ENCODE results near the gene EXOSC6.
"Not testable (repeated sequence)": the region's sequence is repeated elsewhere in the genome, so short reads cannot be mapped to it uniquely, and the experiment has no call there.

The EXOSC6 gene

DNA sequence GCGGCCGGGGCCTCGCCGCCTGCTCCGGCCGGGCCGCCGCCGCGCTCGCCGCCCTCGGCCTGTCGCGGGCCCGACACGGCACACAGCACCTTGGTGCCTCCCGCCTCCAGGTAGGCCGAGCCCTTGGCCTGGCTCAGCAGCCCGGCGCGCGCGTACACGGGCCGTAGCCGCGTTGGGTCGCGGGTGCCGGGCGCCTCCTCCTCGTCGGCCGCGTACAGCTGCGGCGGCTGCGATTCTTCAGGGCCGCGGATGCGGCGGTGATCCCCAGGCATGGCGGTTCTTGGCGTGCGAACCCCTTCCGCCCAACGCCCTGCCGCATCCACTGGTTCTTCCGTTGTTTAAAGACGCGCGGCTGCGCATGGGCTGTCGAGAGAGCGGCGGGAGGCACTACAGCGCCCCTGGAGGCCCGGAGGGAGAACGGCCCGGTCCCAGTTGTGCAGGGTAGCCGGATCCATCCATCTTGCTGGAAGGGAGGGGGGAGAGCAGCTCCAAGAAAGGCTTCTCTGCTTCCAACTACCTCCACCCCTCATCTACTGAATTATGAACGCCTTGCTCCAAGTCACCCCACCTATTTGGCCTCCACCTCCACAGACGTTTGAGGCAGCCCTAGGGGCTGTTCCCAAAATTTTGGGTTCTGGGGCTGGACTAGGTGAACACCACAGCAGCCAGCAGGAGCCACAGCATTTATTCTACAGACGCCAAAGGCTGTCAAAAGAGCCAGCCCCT lies at the start of gene EXOSC6:
TSS of gene EXOSC6 (minus strand) at position 312 of the 726 bp plus-strand sequence. CDS start at position 272, 40 bp downstream.
- DNase-seq = peak; percentile 94

DNA sequence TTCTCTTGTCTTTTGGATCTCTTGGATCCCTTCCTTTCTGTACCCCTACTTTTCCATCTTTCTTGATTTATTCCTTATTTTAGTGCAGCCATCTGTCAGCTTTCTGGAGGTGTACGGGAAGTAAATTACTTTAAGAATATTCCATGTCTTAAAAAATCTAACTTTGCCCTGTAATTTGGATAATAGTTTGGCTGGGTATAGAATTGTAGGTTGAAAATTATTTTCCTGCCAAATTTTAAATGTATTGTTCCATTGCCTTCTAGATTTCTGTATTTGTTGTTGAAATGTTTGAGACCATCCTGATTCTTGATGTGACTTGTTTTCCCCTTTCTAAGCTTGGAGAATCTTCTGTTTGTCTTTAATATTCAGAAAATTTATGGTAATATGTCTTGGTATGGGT lies 49.4 kb upstream of the EXOSC6 start:
- no peak for DNase-seq

GRCh38 chr16:70298988-70299938 lies 47.5 kb upstream of the EXOSC6 start, which contains the start of gene DDX19B:
DDX19B (plus strand) TSS chr16:70299186; CDS start chr16:70299298, 112 bp downstream.
- DNase-seq = peak; percentile 69

DNA sequence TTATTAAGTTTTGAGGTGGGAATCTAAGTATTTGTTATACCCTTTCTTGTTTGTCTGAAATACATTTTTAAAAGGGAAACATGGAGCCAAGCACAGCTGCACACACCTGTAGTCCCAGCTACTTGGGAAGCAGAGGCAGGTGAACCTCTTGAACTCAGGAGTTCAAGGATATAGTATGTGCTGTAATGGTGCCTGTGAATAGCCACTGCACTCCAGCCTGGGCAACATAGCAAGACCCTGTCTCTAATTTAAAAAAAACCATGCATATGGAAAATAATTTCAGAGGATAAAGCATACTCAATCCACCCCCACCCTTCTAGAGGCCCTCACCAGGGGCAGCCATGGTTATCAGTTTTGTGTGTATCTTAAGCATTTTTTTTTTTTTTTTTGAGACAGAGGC lies 43.9 kb upstream of the EXOSC6 start:
- DNase-seq = no peak

DNA sequence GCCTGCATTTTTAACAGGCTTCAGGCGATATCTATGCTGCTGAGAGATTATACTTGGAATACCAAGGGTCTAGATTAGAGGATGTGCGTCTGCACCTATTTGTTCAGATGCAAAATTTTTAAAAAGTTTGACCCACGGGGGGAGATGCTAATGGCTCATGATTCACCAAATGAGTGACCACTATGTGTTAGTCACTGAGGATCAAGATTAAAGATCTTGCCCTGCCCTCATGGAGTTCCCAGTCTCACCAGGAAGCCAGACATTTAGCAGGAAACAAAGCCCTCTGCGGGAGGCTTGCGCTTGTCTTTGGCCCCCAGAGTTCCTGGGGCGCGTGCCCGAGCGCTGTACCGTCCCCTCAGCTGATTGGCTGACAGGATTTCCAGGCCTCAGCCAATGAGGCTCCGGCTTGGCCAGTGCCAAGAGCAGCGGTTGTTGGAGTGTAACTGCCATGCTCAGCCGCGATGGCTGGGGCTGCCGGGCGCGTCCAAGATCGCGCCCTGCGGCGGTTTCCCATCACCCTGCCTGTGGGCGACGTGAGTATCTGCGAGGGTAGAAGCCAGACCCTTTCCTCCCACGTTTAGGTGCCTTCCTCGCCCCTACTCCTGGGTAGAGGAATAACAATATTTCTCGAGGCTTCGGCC lies 42.8 kb upstream of the EXOSC6 start:
- DNase-seq = no peak

DNA sequence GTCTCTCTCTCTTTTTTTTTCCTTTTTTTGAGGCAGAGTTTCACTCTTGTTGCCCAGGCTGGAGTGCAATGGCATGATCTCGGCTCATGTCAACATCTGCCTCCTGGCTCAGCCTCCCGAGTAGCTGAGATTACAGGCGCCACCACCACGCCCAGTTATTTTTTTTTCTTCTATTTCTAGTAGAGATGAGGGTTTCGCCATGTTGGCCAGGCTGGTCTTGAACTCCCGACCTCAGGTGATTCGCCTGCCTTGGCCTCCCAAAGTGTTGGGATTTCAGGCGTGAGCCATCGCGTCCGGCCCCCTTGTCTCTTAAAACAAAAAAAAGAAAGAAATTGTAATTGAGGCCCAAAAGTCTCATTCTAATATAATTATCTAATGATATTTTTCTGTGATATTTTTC lies 40.4 kb upstream of the EXOSC6 start:
- not testable (repeated sequence) for DNase-seq

- DNase-seq = no peak
These were observed 39.3 kb upstream of the EXOSC6 start for GRCh38 chr16:70290949-70291519.

- DNase-seq = peak; percentile 94
These were observed 37.7 kb upstream of the EXOSC6 start, which contains the start of gene AARS1 for GRCh38 chr16:70289229-70290094. AARS1 (minus strand) TSS chr16:70289506; CDS start chr16:70282763, 6,743 bp downstream.

- not testable (repeated sequence) for DNase-seq
These were observed 35.7 kb upstream of the EXOSC6 start for GRCh38 chr16:70287304-70287971.

DNA sequence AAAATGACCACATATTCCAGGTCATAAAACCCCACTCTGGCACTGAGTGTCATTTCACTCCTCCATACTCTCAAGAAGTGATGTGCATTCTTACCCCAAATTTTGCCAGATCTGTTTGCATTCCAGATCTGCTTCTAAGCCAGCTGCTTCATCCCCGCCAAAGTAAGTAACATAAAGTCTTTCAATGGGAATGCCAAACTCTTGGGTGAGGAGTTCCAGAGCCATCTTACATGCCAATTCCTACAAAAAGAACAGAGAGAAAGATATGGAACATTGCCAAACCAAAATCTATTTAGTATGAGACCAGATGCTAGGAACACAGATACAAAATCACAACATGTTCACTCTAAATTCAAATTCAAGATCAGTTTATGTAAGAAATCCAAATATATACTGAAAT lies 24.7 kb upstream of the EXOSC6 start:
- DNase-seq = no peak

GRCh38 chr16:70271696-70272095 lies 20.0 kb upstream of the EXOSC6 start:
- no peak for DNase-seq

DNA sequence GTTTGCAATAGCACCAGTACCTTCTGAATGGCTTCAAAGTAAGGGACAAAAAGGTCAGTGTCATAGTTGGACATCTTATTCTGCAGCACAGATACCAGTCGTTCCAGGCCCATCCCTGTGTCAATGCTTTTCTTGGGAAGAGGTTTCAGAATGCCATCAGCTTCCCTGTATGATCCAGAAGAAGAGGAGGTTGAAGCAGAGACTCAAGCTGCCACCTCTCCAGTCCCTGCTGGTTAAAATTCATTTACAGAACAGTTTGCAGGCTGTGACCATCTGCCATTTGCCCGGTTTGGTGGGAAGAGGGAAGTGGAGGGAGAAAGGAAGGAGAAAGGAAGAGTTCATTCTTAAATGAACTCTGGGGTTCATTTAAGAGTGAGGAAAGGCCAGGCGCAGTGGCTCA lies 18.4 kb upstream of the EXOSC6 start:
- no peak for DNase-seq

DNA sequence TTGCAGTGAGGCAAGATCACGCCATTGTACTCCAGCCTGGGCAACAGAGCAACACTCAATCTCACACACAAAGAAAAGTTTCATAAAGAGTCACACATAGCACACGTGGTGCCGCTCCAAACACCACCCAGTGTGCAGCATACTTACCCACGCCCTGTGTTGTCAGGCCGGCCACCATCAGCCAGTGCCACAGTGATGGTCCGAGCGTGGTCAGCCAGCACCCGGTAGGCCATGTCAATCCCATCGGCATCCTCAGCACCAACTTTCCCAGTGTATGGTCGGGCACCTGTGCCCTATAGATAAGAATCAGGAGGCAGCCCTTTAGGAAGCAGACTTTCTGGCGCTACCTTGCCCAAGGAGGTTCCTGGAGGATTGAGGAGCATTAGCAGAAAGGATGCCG lies 17.7 kb upstream of the EXOSC6 start:
- DNase-seq = no peak

DNA sequence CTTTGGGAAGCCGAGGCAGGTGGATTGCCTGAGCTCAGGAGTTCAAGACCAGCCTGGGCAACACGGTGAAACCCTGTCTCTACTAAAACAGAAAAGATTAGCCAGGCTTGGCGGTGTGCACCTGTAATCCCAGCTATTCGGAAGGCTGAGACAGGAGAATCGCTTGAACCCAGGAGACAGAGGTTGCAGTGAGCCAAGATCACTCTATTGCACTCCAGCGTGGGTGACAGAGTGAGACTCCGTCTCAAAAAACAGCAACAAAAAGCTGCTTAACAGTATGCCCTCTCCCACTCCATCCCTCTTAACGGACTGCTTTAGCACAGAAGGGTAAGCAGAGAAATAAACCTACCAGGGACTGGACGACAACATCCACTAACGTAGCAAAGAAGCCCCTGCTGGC lies 16.2 kb upstream of the EXOSC6 start:
- not testable (repeated sequence) for DNase-seq

DNA sequence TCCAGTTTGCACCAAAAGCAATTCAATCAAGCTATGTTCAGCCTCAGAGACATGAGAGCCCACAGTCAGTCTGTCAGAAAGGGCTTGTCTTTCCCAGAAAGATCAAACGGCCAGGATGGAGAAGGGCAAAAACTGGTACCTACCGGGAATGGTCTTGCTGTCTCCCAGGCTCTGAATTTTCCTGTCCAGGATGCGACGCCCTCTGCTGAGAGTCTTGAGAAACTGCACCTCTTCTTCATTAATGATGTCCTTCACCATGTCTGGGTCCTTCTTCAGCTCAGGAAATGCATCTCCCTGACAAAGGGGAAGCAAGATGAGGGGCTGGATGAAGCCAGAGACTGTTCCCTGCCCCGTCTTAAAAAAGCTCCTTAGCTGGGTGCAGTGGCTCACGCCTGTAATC lies 15.8 kb upstream of the EXOSC6 start:
- peak; percentile 45 for DNase-seq

- not testable (repeated sequence) for DNase-seq
These were observed 8.2 kb upstream of the EXOSC6 start for GRCh38 chr16:70259903-70260302.

DNA sequence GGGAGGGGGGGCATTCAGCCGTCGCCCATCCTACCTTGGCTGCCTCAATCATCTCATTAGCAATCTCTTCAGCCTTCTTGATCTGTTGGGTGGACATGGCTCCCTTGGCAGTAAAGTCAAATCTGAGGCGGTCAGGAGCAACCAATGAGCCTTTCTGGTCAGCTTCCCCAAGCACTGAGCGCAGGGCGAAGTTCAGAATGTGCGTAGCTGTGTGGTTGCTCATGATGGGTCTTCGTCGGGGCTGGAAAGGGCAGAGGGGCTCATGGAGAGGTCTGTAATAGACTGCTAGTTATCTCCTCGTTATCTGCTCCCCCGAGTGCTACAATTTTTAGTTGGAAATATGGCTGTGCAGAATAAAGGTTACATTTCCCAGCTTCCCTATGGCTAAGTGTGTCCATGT lies 7.2 kb upstream of the EXOSC6 start:
- DNase-seq = no peak

DNA sequence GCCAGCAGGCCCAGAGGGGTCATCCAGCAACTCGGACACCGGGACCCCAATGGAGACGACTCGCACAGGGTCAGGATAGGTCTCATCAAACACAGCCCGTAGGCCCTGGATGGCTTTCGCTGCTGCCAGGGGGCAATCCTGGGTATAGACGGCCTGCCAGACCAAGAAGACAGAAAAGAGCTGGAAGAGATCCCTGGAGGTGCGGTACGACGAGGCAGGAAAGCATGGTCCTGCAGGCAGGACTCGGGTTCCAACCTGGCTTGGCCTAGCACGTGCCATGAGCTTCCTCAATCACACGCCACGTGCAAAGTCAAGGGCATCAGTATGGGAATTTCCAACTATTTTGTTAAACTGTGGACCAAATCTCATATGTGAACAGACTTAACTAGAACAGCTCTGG lies 6.3 kb upstream of the EXOSC6 start:
- no peak for DNase-seq

DNA sequence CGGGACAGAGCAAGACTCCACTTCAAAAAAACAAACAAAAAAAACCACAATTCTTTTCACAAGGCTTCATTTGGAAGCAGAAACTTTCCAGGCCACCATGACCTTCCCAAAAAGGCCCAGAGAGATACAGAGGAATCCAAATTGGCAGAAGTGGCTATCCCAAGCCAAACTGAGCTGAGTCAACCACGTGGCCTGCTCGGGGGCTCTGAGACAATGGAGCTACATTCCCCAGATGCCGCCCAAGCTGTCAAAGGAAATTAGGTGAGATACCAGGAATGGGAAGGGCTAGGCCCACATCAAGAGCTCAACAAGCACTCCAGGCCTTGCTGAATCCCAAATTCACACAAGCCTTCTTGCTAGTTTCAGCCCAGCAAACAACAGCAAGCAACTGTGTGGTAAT lies 5.7 kb upstream of the EXOSC6 start:
- no peak for DNase-seq

DNA sequence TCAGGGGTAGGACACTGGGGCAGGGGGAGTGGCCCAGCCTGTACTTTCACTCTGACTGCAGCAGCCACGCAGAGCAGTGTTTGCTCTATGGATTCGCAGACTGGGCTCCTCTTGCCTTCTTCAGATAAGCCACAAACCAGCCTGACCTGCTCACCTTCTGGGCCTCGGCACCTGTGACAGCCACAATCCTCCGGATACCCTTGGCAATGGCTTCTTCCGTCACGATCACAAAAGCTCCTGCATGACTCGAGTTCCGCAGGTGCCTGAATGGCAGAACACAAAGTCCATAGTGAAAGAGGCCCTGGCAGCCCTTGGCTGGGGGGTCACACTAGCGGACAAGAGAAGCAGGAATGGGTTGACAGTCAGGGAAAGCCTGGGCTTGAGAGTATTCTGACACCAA lies 3.8 kb upstream of the EXOSC6 start:
- DNase-seq = no peak

GRCh38 chr16:70254965-70255286 lies 3.2 kb upstream of the EXOSC6 start:
- DNase-seq = no peak
